Tibial artery (tissue), 4 donors: ENCODE data around the gene RLF.

ENCODE experiments used
- DNase-seq, 2 donors: peaks; one replicate each; pipeline ENCODE4 v3.0.0-alpha.2; 2019
- H3K27ac ChIP-seq, 2 donors: fragments of 200-600 bp; sonication (generic) in 1 of 2; 1 replicate in 1 of 2; 2 replicates in 1 of 2; pipeline ENCODE4 v1.5.1; 2018 to 2019; ENCODE audit warnings: mild to moderate bottlenecking in 1 of 2
- H3K27me3 ChIP-seq, 2 donors: fragments of 200-600 bp; sonication (generic) in 1 of 2; one replicate each; pipeline versions ENCODE4 v1.5.1 to v1.6.0; 2016 to 2019
- H3K36me3 ChIP-seq, 3 donors: fragments of 200-600 bp; sonication (generic) in 2 of 3; one replicate each; pipeline ENCODE4 v1.5.1; 2016 to 2019; ENCODE audit warnings: mild to moderate bottlenecking in 2 of 3
- H3K4me1 ChIP-seq, 4 donors: fragments of 200-600 bp; sonication (generic) in 2 of 4; 1 replicate in 3 of 4; 2 replicates in 1 of 4; pipeline ENCODE4 v1.5.1; 2016 to 2019
- H3K4me3 ChIP-seq, 2 donors: fragments of 200-600 bp; sonication (generic) in 1 of 2; 1 replicate in 1 of 2; 2 replicates in 1 of 2; pipeline ENCODE4 v1.5.1; 2018 to 2019; ENCODE audit warnings: mild to moderate bottlenecking in 2 of 2
- H3K9me3 ChIP-seq, 3 donors: fragments of 200-600 bp; sonication (generic) in 1 of 3; one replicate each; pipeline ENCODE4 v1.5.1; 2016 to 2019
- intact Hi-C: fragments of 100-400 bp; cut with DNase I; formaldehyde crosslinking; loops from one replicate; pipeline ENCODE4 v1.15.0; 2023; ENCODE audit warnings: low total_unique reads
- TF ChIP-seq, protein P1 (sequence below), 2 experiments: fragments of 200-600 bp in 1 of 2; fragments of 450-650 bp in 1 of 2; IDR thresholded peaks; one replicate each; pipeline ENCODE4 v1.5.1; 2017 to 2019; ENCODE audit warnings: antibody characterized with exemption in 2 of 2, mild to moderate bottlenecking in 1 of 2, moderate library complexity in 1 of 2

RLF gene

DNA sequence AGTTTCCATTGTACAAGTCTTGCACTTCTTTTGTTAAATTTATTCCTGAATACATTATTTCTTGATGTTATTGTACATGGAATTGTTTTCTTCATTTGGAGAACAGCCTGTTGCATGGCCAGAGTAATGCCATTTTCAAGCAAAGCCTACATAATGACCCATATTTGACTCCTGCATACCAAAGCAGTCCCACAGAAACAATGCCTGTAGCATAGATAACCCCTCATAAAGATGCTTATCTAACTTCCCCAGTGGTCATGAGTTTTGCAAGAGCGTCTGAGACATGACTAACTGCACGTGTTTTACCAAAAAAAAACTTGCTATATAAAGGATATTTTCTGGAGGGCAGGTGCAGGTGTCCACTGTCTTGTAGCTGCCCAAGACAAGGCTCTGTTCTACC lies 30.3 kb upstream of the RLF start:
- H3K27ac ChIP-seq = no peak overlapping the region
- intact Hi-C loops = no loop called here
- H3K27me3 ChIP-seq = peaks cover 0 to 45% of the 10 kb centered on the region in 2 donors
- H3K4me1 ChIP-seq = peaks cover 0 to 7% (median 3%) of the 10 kb centered on the region in 4 donors
- H3K9me3 ChIP-seq = no peaks in the 10 kb centered on the region
- H3K4me3 ChIP-seq = no peak overlapping the region
- no peak for DNase-seq
- TF ChIP-seq, protein P1, sequence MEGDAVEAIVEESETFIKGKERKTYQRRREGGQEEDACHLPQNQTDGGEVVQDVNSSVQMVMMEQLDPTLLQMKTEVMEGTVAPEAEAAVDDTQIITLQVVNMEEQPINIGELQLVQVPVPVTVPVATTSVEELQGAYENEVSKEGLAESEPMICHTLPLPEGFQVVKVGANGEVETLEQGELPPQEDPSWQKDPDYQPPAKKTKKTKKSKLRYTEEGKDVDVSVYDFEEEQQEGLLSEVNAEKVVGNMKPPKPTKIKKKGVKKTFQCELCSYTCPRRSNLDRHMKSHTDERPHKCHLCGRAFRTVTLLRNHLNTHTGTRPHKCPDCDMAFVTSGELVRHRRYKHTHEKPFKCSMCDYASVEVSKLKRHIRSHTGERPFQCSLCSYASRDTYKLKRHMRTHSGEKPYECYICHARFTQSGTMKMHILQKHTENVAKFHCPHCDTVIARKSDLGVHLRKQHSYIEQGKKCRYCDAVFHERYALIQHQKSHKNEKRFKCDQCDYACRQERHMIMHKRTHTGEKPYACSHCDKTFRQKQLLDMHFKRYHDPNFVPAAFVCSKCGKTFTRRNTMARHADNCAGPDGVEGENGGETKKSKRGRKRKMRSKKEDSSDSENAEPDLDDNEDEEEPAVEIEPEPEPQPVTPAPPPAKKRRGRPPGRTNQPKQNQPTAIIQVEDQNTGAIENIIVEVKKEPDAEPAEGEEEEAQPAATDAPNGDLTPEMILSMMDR (IDR thresholded peaks at IDR 0.05) = no peak
- H3K36me3 ChIP-seq = no peaks in the 10 kb centered on the region

DNA sequence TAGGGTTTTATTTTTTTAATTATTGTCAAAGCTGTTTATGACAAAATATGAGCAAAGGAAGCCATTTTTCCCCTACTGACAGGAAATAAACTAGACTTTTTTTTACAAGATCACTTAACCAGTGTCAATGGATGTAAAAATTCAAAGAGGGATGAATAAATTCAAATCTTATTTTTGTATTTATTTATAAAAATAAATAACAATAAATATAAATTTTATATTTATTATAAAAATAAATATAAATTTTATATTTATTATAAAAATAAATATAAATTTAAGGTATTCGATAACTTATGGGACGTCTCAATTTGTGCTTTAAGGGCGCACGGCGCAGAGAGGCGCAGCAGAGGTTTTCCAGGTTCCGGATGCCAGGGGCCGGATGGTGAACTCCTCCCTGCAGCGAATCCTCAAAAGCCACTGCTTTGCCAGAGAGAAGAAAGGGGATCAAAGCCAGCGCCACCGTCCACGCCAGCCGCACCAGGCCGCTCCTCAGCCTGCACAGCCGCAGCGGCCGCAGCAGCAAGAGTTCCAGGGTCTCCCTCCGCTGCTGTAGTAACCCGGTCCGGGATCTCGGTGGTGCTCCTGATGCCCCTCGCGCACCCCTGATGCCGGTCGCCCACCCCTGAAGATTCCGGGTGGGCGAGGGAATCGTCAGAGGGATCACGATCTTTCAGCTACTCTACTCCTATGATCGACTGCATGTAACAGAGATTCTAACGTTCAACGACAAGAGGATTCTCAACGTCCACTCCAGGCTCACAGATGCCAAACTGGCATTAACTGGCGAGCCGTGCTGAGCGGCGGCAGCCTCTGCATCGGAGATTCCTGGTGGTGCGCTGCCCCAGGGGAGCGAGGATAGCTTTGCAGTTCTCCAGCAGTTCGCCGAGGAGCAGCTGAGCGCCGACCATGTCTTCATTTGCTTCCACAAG lies 28.5 kb upstream of the RLF start:
- intact Hi-C loops = no loop called here
- H3K36me3 ChIP-seq = no peaks in the 10 kb centered on the region
- peaks cover 0 to 7% (median 3%) of the 10 kb centered on the region in 4 donors for H3K4me1 ChIP-seq
- TF ChIP-seq, protein P1 (IDR thresholded peaks at IDR 0.05) = no peak
- H3K27me3 ChIP-seq = peaks cover 0 to 39% of the 10 kb centered on the region in 2 donors
- no peak for DNase-seq
- peak overlapping the region in 1 of 2 donors; percentile 35 for H3K4me3 ChIP-seq
- no peak overlapping the region for H3K27ac ChIP-seq
- no peaks in the 10 kb centered on the region for H3K9me3 ChIP-seq

DNA sequence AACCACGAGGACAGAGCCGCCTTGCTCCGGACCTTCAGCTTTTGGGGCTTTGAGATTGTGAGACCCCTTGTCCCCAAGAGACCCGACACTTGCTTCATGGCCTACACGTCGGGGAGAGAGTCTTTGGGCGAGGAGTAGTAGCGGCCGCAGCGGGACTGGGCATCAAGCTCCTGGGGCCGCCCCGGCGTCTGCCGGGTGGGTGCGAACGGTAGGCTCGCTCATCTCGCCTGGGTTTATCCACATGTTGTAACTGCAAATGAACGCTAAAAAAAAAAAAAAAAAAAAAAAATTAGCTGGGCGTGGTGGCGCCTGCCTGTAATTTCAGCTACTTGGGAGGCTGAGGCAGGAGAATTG lies 27.9 kb upstream of the RLF start:
- H3K4me3 ChIP-seq = peak overlapping the region in 1 of 2 donors; percentile 35

DNA sequence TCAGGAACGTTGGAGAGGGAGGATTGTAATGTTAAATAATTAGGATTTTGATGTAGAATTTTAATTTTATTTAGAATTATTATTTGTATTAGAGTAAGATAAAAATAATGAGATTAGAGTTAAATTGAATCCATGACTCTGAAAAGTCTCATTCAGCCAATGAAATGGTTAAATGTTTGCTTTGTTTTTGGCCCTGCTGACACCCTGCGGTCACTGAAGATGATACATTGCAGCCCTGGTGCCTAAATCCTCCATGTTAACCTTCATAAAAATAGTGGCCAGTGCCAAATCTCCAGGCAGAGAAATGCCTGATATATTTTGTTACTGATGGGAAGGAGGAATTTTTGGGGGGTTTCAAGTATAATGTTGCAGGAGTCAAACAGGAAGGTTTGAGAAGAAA lies 27.3 kb upstream of the RLF start:
- Histone ChIP-seq H3K4me1 (peaks cover 0 to 7% (median 3%) of the 10 kb centered on the region in 4 donors), H3K4me3 (no peak overlapping the region), H3K27ac (no peak overlapping the region), H3K9me3 (no peaks in the 10 kb centered on the region), H3K36me3 (no peaks in the 10 kb centered on the region), H3K27me3 (peaks cover 0 to 33% of the 10 kb centered on the region in 2 donors)
- intact Hi-C loops = no loop called here
- no peak for DNase-seq
- TF ChIP-seq, protein P1 (IDR thresholded peaks at IDR 0.05) = no peak

More for the DNA sequence above, 27.9 kb upstream of the RLF start:
- Histone ChIP-seq H3K27me3 (peaks cover 0 to 33% of the 10 kb centered on the region in 2 donors), H3K36me3 (no peaks in the 10 kb centered on the region), H3K9me3 (no peaks in the 10 kb centered on the region), H3K4me1 (peaks cover 0 to 7% (median 3%) of the 10 kb centered on the region in 4 donors), H3K27ac (no peak overlapping the region)
- TF ChIP-seq, protein P1 (IDR thresholded peaks at IDR 0.05) = no peak
- DNase-seq = no peak
- intact Hi-C loops = no loop called here

DNA sequence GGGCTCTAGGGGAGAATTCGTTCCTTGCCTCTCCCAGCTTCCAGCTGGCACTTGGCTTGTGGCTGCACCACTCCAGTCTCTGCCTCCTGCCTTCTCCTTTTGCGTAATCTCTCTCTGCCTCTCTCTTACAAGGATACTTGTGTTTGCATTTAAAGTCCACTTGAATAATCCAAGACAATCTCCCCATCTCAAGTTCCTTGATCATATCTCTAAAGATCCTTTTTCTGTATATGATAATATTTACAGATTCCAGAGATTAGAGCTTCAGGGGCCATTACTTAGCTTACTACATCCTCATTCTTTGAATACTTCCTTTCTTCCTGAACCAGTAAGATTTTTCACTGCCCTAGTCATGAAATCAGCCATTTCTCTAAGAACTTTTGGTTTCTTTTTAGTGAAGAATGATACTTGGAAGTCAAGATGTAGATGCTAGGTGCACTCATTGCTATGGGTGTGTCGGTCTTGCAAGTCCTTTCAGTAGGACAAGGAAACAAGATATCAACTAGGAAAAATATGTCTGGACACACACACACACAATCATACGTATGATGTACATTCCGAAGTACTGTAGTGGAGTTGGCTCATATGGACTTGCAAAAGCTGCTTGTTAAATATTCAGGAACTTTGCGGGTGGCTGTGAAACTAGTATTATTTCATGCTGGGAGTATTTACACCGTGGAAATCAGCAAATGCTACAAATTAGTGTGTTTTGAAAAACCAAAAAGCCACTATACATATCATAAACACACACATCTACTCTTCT lies 20.8 kb upstream of the RLF start:
- H3K27me3 ChIP-seq = peaks cover 0 to 5% of the 10 kb centered on the region in 2 donors
- TF ChIP-seq, protein P1 (IDR thresholded peaks at IDR 0.05) = no peak
- no peaks in the 10 kb centered on the region for H3K4me1 ChIP-seq
- intact Hi-C loops = loop anchor here (5.0 kb wide), 1 partner anchor 202 kb away; no protein-coding TSS in a partner anchor
- no peaks in the 10 kb centered on the region for H3K36me3 ChIP-seq
- H3K4me3 ChIP-seq = no peak overlapping the region
- no peak for DNase-seq
- H3K9me3 ChIP-seq = no peaks in the 10 kb centered on the region
- no peak overlapping the region for H3K27ac ChIP-seq
